AG04450 (cell line): Measurements from ENCODE around the gene MCU. TPM values are rescaled to one million over a fixed set of nuclear protein-coding genes. Genes with fewer than 3 reads are reported as not detected.
"Not testable (repeated sequence)": the region's sequence is repeated elsewhere in the genome, so short reads cannot be mapped to it uniquely, and the experiment has no call there.

ENCODE experiments used
- CTCF ChIA-PET: fragments of 300-600, 350-600 bp; formaldehyde crosslinking; extraction: SDS; loops from one replicate; lab custom pipeline; 2022; ENCODE audit warnings: antibody characterized with exemption, inconsistent platforms; lab: Charles Lee
- POLR2A ChIA-PET: fragments of 350-600 bp; formaldehyde crosslinking; extraction: SDS; loops from one replicate; lab custom pipeline; 2021; ENCODE audit warnings: antibody characterized with exemption, inconsistent platforms; lab: Yijun Ruan, JAX
- DNase-seq: peaks from one replicate; pipeline ENCODE4 v3.0.0-alpha.2; 2011; ENCODE audit warnings: low read depth, low spot score
- H3K27ac ChIP-seq: one replicate; pipeline ENCODE4 v1.5.1; 2012; ENCODE audit warnings: low read depth, low read length, control low read depth
- H3K27me3 ChIP-seq: one replicate; pipeline ENCODE4 v1.6.0; 2012; ENCODE audit warnings: low read length; ENCODE audit not compliant: control insufficient read depth, insufficient read depth
- H3K4me3 ChIP-seq: 2 replicates; pipeline ENCODE4 v1.5.1; 2011; ENCODE audit warnings: mild to moderate bottlenecking, low read depth, low read length, control low read depth
- H3K9me3 ChIP-seq: 2 replicates; pipeline ENCODE4 v1.5.1; 2012; ENCODE audit warnings: low read length; ENCODE audit not compliant: control insufficient read depth, insufficient read depth
- polyA plus RNA-seq: library from polyadenylated mRNA; depleted of rRNA; stranded (reverse); fragments of >200 nt; gene quantifications from 2 replicates; pipeline ENCODE4 v1.2.3, GENCODE V29; 2011
- TF ChIP-seq, protein P1 (sequence below): IDR thresholded peaks from 2 replicates; pipeline ENCODE4 v1.5.1; 2011; ENCODE audit warnings: low read depth, low read length, control low read depth, inconsistent platforms

Gene MCU
- polyA plus RNA-seq, 1 experiment: 104 TPM

DNA sequence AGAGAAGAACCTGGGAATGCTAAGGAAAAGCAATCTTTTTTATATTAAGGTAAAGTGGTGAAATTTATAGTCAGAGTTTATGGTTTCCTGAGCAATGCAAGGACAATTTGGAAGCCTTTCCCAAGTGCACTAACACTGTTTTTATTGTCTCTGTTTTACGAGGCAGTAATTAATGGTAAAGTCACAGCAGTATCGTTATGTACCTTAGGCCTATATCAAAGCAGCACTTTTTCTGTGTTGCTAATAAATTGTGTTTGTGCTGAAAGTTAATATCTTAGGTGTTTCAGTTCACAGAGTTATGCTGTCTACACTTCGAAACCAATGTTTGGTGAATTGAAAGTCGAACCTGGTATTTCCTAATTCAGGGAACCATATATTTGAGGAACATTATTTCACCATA lies 220.8 kb downstream of the MCU start:
- H3K9me3 ChIP-seq: no peaks in the 10 kb centered on the region
- ChIA-PET CTCF (no interaction called here), POLR2A (no interaction called here)
- H3K27ac ChIP-seq: no peak overlapping the region
- no peak for DNase-seq
- TF ChIP-seq, protein P1, sequence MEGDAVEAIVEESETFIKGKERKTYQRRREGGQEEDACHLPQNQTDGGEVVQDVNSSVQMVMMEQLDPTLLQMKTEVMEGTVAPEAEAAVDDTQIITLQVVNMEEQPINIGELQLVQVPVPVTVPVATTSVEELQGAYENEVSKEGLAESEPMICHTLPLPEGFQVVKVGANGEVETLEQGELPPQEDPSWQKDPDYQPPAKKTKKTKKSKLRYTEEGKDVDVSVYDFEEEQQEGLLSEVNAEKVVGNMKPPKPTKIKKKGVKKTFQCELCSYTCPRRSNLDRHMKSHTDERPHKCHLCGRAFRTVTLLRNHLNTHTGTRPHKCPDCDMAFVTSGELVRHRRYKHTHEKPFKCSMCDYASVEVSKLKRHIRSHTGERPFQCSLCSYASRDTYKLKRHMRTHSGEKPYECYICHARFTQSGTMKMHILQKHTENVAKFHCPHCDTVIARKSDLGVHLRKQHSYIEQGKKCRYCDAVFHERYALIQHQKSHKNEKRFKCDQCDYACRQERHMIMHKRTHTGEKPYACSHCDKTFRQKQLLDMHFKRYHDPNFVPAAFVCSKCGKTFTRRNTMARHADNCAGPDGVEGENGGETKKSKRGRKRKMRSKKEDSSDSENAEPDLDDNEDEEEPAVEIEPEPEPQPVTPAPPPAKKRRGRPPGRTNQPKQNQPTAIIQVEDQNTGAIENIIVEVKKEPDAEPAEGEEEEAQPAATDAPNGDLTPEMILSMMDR: no peak
- H3K27me3 ChIP-seq: peaks cover 2% of the 10 kb centered on the region
- no peak overlapping the region for H3K4me3 ChIP-seq

DNA sequence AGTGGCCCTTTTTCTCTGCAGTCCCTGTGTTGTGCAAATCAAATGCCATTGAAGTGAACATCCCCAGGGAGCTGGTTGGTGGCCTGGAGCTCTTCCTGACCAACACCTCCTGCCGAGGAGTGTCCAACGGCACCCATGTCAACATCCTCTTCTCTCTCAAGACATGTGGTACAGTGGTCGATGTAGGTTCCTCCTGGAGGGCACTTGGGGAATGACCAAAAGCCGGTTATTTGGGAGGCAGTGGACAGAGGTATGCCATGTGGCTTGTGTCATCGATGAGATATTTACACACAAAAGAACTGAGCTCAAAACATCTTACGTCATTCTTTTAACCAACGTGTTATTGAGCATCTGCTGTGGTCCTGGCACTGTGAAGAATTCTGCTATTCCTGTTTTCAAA lies 221.3 kb downstream of the MCU start:
- ChIA-PET POLR2A (no interaction called here), CTCF (no interaction called here)
- H3K27me3 ChIP-seq: peaks cover 2% of the 10 kb centered on the region
- H3K27ac ChIP-seq: no peak overlapping the region
- H3K4me3 ChIP-seq: no peak overlapping the region
- no peak for DNase-seq
- TF ChIP-seq, protein P1: no peak
- no peaks in the 10 kb centered on the region for H3K9me3 ChIP-seq

DNA sequence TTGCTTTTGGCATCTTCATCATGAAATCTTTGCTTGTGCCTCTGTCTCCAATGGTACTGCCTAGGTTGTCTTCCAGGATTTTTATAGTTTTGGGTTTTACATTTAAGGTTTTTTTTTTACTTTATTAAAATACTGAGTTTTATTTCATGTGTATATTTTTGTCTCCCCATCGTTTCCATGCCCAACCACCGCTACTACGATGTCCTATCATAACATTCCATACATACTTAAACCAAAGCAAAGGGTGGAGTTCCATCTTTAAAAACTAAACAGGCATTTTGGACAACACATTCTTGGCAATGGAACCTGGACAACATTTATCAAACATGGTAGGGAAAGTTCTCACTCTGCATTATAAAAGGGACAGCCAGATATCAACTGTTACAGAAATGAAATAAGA lies 225.3 kb downstream of the MCU start:
- POLR2A ChIA-PET, H3K9me3 ChIP-seq, CTCF ChIA-PET, H3K4me3 ChIP-seq, H3K27me3 ChIP-seq, DNase-seq, H3K27ac ChIP-seq: not testable (repeated sequence)

DNA sequence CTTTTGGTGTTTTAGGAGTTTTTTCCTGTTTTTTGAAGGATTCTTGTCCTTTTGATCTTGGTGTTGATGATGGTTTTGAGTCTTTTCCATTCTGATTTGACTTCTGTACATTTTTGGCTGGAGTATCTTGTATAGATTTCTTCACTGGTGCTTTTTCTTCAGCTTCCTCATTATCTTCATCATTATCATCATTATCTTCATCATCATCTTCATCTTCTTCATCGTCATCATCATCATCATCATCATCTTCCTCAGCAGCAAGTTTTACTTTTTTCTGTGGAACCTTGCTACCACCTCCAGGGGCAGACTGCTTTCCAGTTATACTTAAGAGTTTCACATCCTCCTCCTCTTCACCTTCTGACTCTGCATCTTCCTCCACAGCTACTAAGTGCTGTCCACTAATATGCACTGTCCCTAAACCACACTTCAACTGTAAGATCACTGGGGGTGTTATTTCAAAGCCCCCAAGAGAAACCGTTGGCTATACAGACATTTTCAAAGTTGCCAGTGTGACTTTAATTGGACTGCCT lies 225.9 kb downstream of the MCU start:
- CTCF ChIA-PET, DNase-seq, H3K9me3 ChIP-seq, POLR2A ChIA-PET, H3K4me3 ChIP-seq, H3K27ac ChIP-seq, H3K27me3 ChIP-seq: not testable (repeated sequence)

DNA sequence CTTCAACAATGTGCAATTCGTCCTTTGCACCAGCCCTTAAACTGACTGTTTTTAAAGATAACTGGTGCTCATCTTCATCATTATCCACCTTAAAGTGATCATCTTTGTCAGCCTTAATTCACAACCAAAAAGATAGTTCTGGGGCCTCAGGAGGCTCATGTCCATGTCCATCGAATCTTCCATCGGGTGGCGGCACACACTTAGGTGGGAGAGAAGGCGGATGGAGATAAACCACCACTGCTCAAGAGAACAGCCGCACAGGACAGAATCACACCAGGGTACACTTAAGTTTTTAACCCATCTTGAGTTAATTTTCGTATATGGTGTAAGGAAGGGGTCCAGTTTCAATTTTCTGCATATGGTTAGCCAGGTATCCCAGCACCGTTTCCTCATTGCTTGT lies 226.4 kb downstream of the MCU start:
- Histone ChIP-seq H3K9me3 (no peaks in the 10 kb centered on the region), H3K27me3 (peaks cover 10% of the 10 kb centered on the region), H3K4me3 (no peak overlapping the region), H3K27ac (no peak overlapping the region)
- DNase-seq: no peak
- ChIA-PET POLR2A (no interaction called here), CTCF (no interaction called here)
- TF ChIP-seq, protein P1: no peak

DNA sequence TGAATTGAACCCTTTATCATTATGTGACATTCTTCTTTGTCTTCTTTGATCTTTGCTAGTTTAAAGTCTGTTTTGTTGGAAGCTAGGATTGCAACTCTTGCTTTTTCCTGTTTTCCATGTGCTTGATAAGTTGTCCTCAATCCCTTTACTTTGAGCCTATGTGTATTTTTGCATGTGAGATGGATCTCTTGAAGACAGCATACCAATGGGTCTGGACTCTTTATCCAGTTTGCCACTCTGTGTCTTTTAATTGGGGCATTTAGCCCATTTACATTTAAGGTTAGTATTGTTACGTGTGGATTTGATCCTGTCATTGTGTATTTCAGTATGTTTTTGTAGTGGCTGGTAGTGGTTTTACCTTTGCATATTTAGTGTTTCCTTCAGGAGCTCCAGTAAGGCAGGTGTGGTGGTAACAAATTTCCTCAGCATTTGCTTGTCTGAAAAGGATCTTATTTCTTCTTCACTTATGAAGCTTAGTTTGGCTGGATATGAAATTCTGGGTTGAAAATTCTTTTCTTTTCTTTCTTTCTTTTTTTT lies 229.3 kb downstream of the MCU start:
- CTCF ChIA-PET, H3K9me3 ChIP-seq, DNase-seq, H3K4me3 ChIP-seq, H3K27ac ChIP-seq, POLR2A ChIA-PET: not testable (repeated sequence)
- peaks cover 17% of the 10 kb centered on the region for H3K27me3 ChIP-seq
